ENCODE results near the gene TSHZ1. TPM values are rescaled to one million over a fixed set of nuclear protein-coding genes. Genes with fewer than 3 reads are reported as not detected.
A peak's percentile ranks its signal among the peaks of the same experiment; 100 is the strongest.

TSHZ1 gene
- polyA plus RNA-seq, result 34.7 TPM
- long read RNA-seq, donor 1, full-length matches to known transcripts, result 27 of 27 reads
- long read RNA-seq, donor 1, partial matches to known transcripts, result 0 of 27 reads
- long read RNA-seq, donor 1, other reads (novel, unspliced or antisense), result 0 of 27 reads
- long read RNA-seq, donor 2, full-length matches to known transcripts, result 52 of 52 reads
- long read RNA-seq, donor 2, partial matches to known transcripts, result 0 of 52 reads
- long read RNA-seq, donor 2, other reads (novel, unspliced or antisense), result 0 of 52 reads
- long read RNA-seq, donor 3, result 0 reads
- long read RNA-seq, donor 4, full-length matches to known transcripts, result 10 of 10 reads
- long read RNA-seq, donor 4, partial matches to known transcripts, result 0 of 10 reads
- long read RNA-seq, donor 4, other reads (novel, unspliced or antisense), result 0 of 10 reads
- long read RNA-seq, donor 5, full-length matches to known transcripts, result 18 of 18 reads
- long read RNA-seq, donor 5, partial matches to known transcripts, result 0 of 18 reads
- long read RNA-seq, donor 5, other reads (novel, unspliced or antisense), result 0 of 18 reads
- long read RNA-seq, donor 6, full-length matches to known transcripts, result 86 of 86 reads
- long read RNA-seq, donor 6, partial matches to known transcripts, result 0 of 86 reads
- long read RNA-seq, donor 6, other reads (novel, unspliced or antisense), result 0 of 86 reads
- long read RNA-seq, donor 7, full-length matches to known transcripts, result 43 of 43 reads
- long read RNA-seq, donor 7, partial matches to known transcripts, result 0 of 43 reads
- long read RNA-seq, donor 7, other reads (novel, unspliced or antisense), result 0 of 43 reads
- long read RNA-seq, donor 8, full-length matches to known transcripts, result 66 of 77 reads
- long read RNA-seq, donor 8, partial matches to known transcripts, result 11 of 77 reads
- long read RNA-seq, donor 8, other reads (novel, unspliced or antisense), result 0 of 77 reads
- long read RNA-seq, donor 9, full-length matches to known transcripts, result 37 of 37 reads
- long read RNA-seq, donor 9, partial matches to known transcripts, result 0 of 37 reads
- long read RNA-seq, donor 9, other reads (novel, unspliced or antisense), result 0 of 37 reads
- long read RNA-seq, donor 10, full-length matches to known transcripts, result 57 of 57 reads
- long read RNA-seq, donor 10, partial matches to known transcripts, result 0 of 57 reads
- long read RNA-seq, donor 10, other reads (novel, unspliced or antisense), result 0 of 57 reads
- long read RNA-seq, donor 11, full-length matches to known transcripts, result 32 of 32 reads
- long read RNA-seq, donor 11, partial matches to known transcripts, result 0 of 32 reads
- long read RNA-seq, donor 11, other reads (novel, unspliced or antisense), result 0 of 32 reads

GRCh38 chr18:75210274-75211001 is at the start of gene TSHZ1:
Gene TSHZ1 (plus strand): TSS chr18:75210797. CDS start chr18:75211877, 1,080 bp downstream.
- peak within 1 kb of the TSS; percentile 94 for H3K4me3 ChIP-seq (ENCODE audit: low read length)
- 0% methylated on average over 2 of the region's 15 CpGs for WGBS (ENCODE audit: insufficient coverage, low lambda C conversion rate)
- H3K4me1 ChIP-seq (ENCODE audit: control insufficient read depth, insufficient read depth, low read length), result peaks cover 33% of the 10 kb centered on the region
- peak; percentile 84 to 93 for DNase-seq
- H3K9me3 ChIP-seq (ENCODE audit: control insufficient read depth, low read depth, low read length), result no peaks in the 10 kb centered on the region
- peak within 1 kb of the TSS; percentile 90 for H3K27ac ChIP-seq (ENCODE audit: low read length)
- H3K27me3 ChIP-seq (ENCODE audit: control insufficient read depth, insufficient read depth, low read length), result peaks cover 4% of the 10 kb centered on the region
- no peaks in the 10 kb centered on the region for H3K36me3 ChIP-seq (ENCODE audit: control insufficient read depth, insufficient read depth, low read length)

GRCh38 chr18:75161256-75162028 is 49.2 kb upstream of the TSHZ1 start:
- no peaks in the 10 kb centered on the region for H3K9me3 ChIP-seq (ENCODE audit: control insufficient read depth, low read depth, low read length)
- no peak overlapping the region for H3K4me3 ChIP-seq (ENCODE audit: low read length)
- no peaks in the 10 kb centered on the region for H3K4me1 ChIP-seq (ENCODE audit: control insufficient read depth, insufficient read depth, low read length)
- no peak overlapping the region for H3K27ac ChIP-seq (ENCODE audit: low read length)
- DNase-seq, result peak in 1 of 2 donors; percentile 14
- H3K36me3 ChIP-seq (ENCODE audit: control insufficient read depth, insufficient read depth, low read length), result no peaks in the 10 kb centered on the region
- no CpG with 5 or more reads among the region's 14 CpGs for WGBS (ENCODE audit: insufficient coverage, low lambda C conversion rate)
- no peaks in the 10 kb centered on the region for H3K27me3 ChIP-seq (ENCODE audit: control insufficient read depth, insufficient read depth, low read length)

GRCh38 chr18:75162467-75162866 is 48.1 kb upstream of the TSHZ1 start:
- Histone ChIP-seq H3K27ac (ENCODE audit: low read length) (no peak overlapping the region), H3K4me1 (ENCODE audit: control insufficient read depth, insufficient read depth, low read length) (no peaks in the 10 kb centered on the region), H3K27me3 (ENCODE audit: control insufficient read depth, insufficient read depth, low read length) (no peaks in the 10 kb centered on the region), H3K4me3 (ENCODE audit: low read length) (no peak overlapping the region), H3K9me3 (ENCODE audit: control insufficient read depth, low read depth, low read length) (no peaks in the 10 kb centered on the region), H3K36me3 (ENCODE audit: control insufficient read depth, insufficient read depth, low read length) (no peaks in the 10 kb centered on the region)
- WGBS (ENCODE audit: insufficient coverage, low lambda C conversion rate), result no CpG with 5 or more reads among the region's 3 CpGs
- DNase-seq, result no peak

GRCh38 chr18:75162978-75163377 is 47.6 kb upstream of the TSHZ1 start:
- H3K4me3 ChIP-seq (ENCODE audit: low read length), result no peak overlapping the region
- DNase-seq, result no peak
- WGBS (ENCODE audit: insufficient coverage, low lambda C conversion rate), result no CpG with 5 or more reads among the region's 4 CpGs
- no peak overlapping the region for H3K27ac ChIP-seq (ENCODE audit: low read length)
- no peaks in the 10 kb centered on the region for H3K36me3 ChIP-seq (ENCODE audit: control insufficient read depth, insufficient read depth, low read length)
- H3K27me3 ChIP-seq (ENCODE audit: control insufficient read depth, insufficient read depth, low read length), result no peaks in the 10 kb centered on the region
- no peaks in the 10 kb centered on the region for H3K9me3 ChIP-seq (ENCODE audit: control insufficient read depth, low read depth, low read length)
- no peaks in the 10 kb centered on the region for H3K4me1 ChIP-seq (ENCODE audit: control insufficient read depth, insufficient read depth, low read length)

- Histone ChIP-seq H3K36me3 (ENCODE audit: control insufficient read depth, insufficient read depth, low read length) (no peaks in the 10 kb centered on the region), H3K4me3 (ENCODE audit: low read length) (no peak overlapping the region), H3K27ac (ENCODE audit: low read length) (no peak overlapping the region), H3K4me1 (ENCODE audit: control insufficient read depth, insufficient read depth, low read length) (no peaks in the 10 kb centered on the region), H3K27me3 (ENCODE audit: control insufficient read depth, insufficient read depth, low read length) (no peaks in the 10 kb centered on the region), H3K9me3 (ENCODE audit: control insufficient read depth, low read depth, low read length) (no peaks in the 10 kb centered on the region)
- DNase-seq, result no peak
- no CpG with 5 or more reads among the region's 4 CpGs for WGBS (ENCODE audit: insufficient coverage, low lambda C conversion rate)
These were observed 46.9 kb upstream of the TSHZ1 start for GRCh38 chr18:75163736-75164135.

- Histone ChIP-seq H3K36me3 (ENCODE audit: control insufficient read depth, insufficient read depth, low read length) (no peaks in the 10 kb centered on the region), H3K4me3 (ENCODE audit: low read length) (no peak overlapping the region), H3K27me3 (ENCODE audit: control insufficient read depth, insufficient read depth, low read length) (no peaks in the 10 kb centered on the region), H3K27ac (ENCODE audit: low read length) (no peak overlapping the region), H3K9me3 (ENCODE audit: control insufficient read depth, low read depth, low read length) (no peaks in the 10 kb centered on the region), H3K4me1 (ENCODE audit: control insufficient read depth, insufficient read depth, low read length) (no peaks in the 10 kb centered on the region)
- no CpG with 5 or more reads among the region's 3 CpGs for WGBS (ENCODE audit: insufficient coverage, low lambda C conversion rate)
- no peak for DNase-seq
These were observed 46.1 kb upstream of the TSHZ1 start for GRCh38 chr18:75164479-75164878.

GRCh38 chr18:75165926-75166325 is 44.7 kb upstream of the TSHZ1 start:
- Histone ChIP-seq H3K27ac (ENCODE audit: low read length) (no peak overlapping the region), H3K4me3 (ENCODE audit: low read length) (no peak overlapping the region), H3K4me1 (ENCODE audit: control insufficient read depth, insufficient read depth, low read length) (no peaks in the 10 kb centered on the region), H3K9me3 (ENCODE audit: control insufficient read depth, low read depth, low read length) (peaks cover 5% of the 10 kb centered on the region), H3K36me3 (ENCODE audit: control insufficient read depth, insufficient read depth, low read length) (no peaks in the 10 kb centered on the region), H3K27me3 (ENCODE audit: control insufficient read depth, insufficient read depth, low read length) (no peaks in the 10 kb centered on the region)
- no CpG with 5 or more reads among the region's 8 CpGs for WGBS (ENCODE audit: insufficient coverage, low lambda C conversion rate)
- DNase-seq, result no peak

GRCh38 chr18:75167137-75167536 is 43.5 kb upstream of the TSHZ1 start:
- H3K36me3 ChIP-seq (ENCODE audit: control insufficient read depth, insufficient read depth, low read length), result no peaks in the 10 kb centered on the region
- H3K4me3 ChIP-seq (ENCODE audit: low read length), result no peak overlapping the region
- H3K4me1 ChIP-seq (ENCODE audit: control insufficient read depth, insufficient read depth, low read length), result no peaks in the 10 kb centered on the region
- H3K9me3 ChIP-seq (ENCODE audit: control insufficient read depth, low read depth, low read length), result peaks cover 5% of the 10 kb centered on the region
- no peak overlapping the region for H3K27ac ChIP-seq (ENCODE audit: low read length)
- no peaks in the 10 kb centered on the region for H3K27me3 ChIP-seq (ENCODE audit: control insufficient read depth, insufficient read depth, low read length)
- no peak for DNase-seq
- 100% methylated on average over 2 of the region's 10 CpGs for WGBS (ENCODE audit: insufficient coverage, low lambda C conversion rate)

Measured in large intestine (tissue), 12 donors.